Endothelial cell of umbilical vein (primary cell): ENCODE measurements around the gene NAA11. TPM values are rescaled to one million over a fixed set of nuclear protein-coding genes. Genes with fewer than 3 reads are reported as not detected.

ENCODE experiments used
- BruUV-seq: library from RNA; stranded (reverse); fragments of 400-500 nt; replicated peaks from 2 replicates; lab custom pipeline; 2021; lab: Mats Ljungman, UMichigan
- CTCF ChIA-PET: fragments of 300-600, 350-600 bp; sonication (Branson Sonifier 250); formaldehyde crosslinking; loops from one replicate; lab custom pipeline; 2021; ENCODE audit warnings: antibody characterized with exemption, inconsistent platforms; lab: Charles Lee
- POLR2A ChIA-PET: fragments of 300-600, 350-600 bp; sonication (Branson Sonifier 250); formaldehyde crosslinking; loops from one replicate; lab custom pipeline; 2021; ENCODE audit warnings: antibody characterized with exemption, inconsistent platforms; lab: Charles Lee
- DNase-seq: peaks from one replicate; pipeline ENCODE4 v3.0.0-alpha.2; 2011; ENCODE audit warnings: low read depth, low spot score
- FAIRE-seq: peaks from 2 replicates; lab custom pipeline; 2011; peaks lifted over from hg19 to GRCh38; lab: Jason Lieb, UNC
- H2AFZ ChIP-seq: 2 replicates; pipeline ENCODE4 v1.6.0; 2012; ENCODE audit warnings: low read depth, low read length, control low read depth, inconsistent platforms
- H3K27ac ChIP-seq: 2 replicates; pipeline ENCODE4 v1.5.1; 2011; ENCODE audit warnings: low read depth, mild to moderate bottlenecking, control low read depth, low read length, moderate library complexity; ENCODE audit not compliant: insufficient read depth
- H3K27me3 ChIP-seq, 2 experiments: 2 replicates each; pipeline versions ENCODE4 v1.6.0 to v1.6.1; 2011; ENCODE audit warnings: low read length in 2 of 2, mixed read lengths in 1 of 2; ENCODE audit not compliant: control insufficient read depth in 2 of 2, insufficient read depth in 2 of 2
- H3K36me3 ChIP-seq, 2 experiments: 2 replicates in 1 of 2; 3 replicates in 1 of 2; pipeline ENCODE4 v1.5.1; 2011; ENCODE audit warnings: low read length in 2 of 2, mild to moderate bottlenecking in 1 of 2, moderate library complexity in 1 of 2; ENCODE audit not compliant: control insufficient read depth in 2 of 2, insufficient read depth in 2 of 2; ENCODE audit errors: extremely low read depth in 1 of 2
- H3K4me1 ChIP-seq: 3 replicates; pipeline ENCODE4 v1.5.1; 2011; ENCODE audit warnings: mild to moderate bottlenecking, low read length; ENCODE audit not compliant: control insufficient read depth, insufficient read depth; ENCODE audit errors: extremely low read depth
- H3K4me2 ChIP-seq: 2 replicates; pipeline ENCODE4 v1.6.1; 2011; ENCODE audit warnings: low read length, control low read depth, mixed read lengths; ENCODE audit not compliant: insufficient read depth
- H3K4me3 ChIP-seq, 3 experiments: fragments of 200-600 bp in 1 of 3; sonication (generic), shearing (Covaris generic) in 1 of 3; replicated peaks in 1 of 3; 2 replicates each; pipeline ENCODE4 v1.5.1; 2011 to 2016; ENCODE audit warnings: control low read depth in 3 of 3, low read length in 3 of 3, mild to moderate bottlenecking in 2 of 3, inconsistent platforms in 1 of 3, low read depth in 1 of 3, moderate library complexity in 1 of 3; ENCODE audit not compliant: insufficient read depth in 1 of 3
- H3K79me2 ChIP-seq: 2 replicates; pipeline ENCODE4 v1.6.0; 2012; ENCODE audit warnings: low read length, inconsistent platforms; ENCODE audit not compliant: control insufficient read depth, insufficient read depth
- H3K9ac ChIP-seq: replicated peaks from 2 replicates; pipeline ENCODE3; 2011; ENCODE audit warnings: low read length, control low read depth; ENCODE audit not compliant: insufficient read depth; ENCODE audit errors: extremely low read depth
- H3K9me1 ChIP-seq: replicated peaks from 3 replicates; pipeline ENCODE4 v1.6.0; 2011; ENCODE audit warnings: mild to moderate bottlenecking, low read length; ENCODE audit not compliant: control insufficient read depth, insufficient read depth; ENCODE audit errors: extremely low read depth
- H3K9me3 ChIP-seq: replicated peaks from 2 replicates; pipeline ENCODE4 v1.5.1; 2012; ENCODE audit warnings: low read length, inconsistent platforms; ENCODE audit not compliant: control insufficient read depth, insufficient read depth
- H4K20me1 ChIP-seq: replicated peaks from 2 replicates; pipeline ENCODE3; 2011; ENCODE audit warnings: mild to moderate bottlenecking, low read length; ENCODE audit not compliant: control insufficient read depth, insufficient read depth; ENCODE audit errors: extremely low read depth
- CTCF ChIP-seq, 2 donors: IDR thresholded peaks; 1 replicate in 1 of 2; 2 replicates in 1 of 2; pipeline ENCODE4 v1.5.1; 2011; ENCODE audit warnings: low read length in 2 of 2, mild to moderate bottlenecking in 2 of 2, moderate library complexity in 2 of 2, control low read depth in 1 of 2, inconsistent platforms in 1 of 2, low read depth in 1 of 2; ENCODE audit not compliant: insufficient read depth in 1 of 2; ENCODE audit errors: extremely low read depth in 1 of 2
- EZH2 ChIP-seq: IDR thresholded peaks from 2 replicates; pipeline ENCODE4 v1.6.1; 2012; ENCODE audit warnings: borderline replicate concordance, low read depth, mild to moderate bottlenecking, moderate library complexity, low read length, inconsistent platforms; ENCODE audit not compliant: severe bottlenecking
- FOS ChIP-seq: IDR thresholded peaks from 2 replicates; pipeline ENCODE4 v1.6.1; 2011; ENCODE audit warnings: mild to moderate bottlenecking, low read length, moderate library complexity, borderline replicate concordance; ENCODE audit not compliant: insufficient read depth
- GATA2 ChIP-seq: IDR thresholded peaks from 2 replicates; pipeline ENCODE4 v1.7.0; 2011; ENCODE audit warnings: low read depth, mild to moderate bottlenecking, moderate library complexity, mixed read lengths, low read length; ENCODE audit not compliant: insufficient read length, insufficient read depth
- JUN ChIP-seq: IDR thresholded peaks from 2 replicates; pipeline ENCODE4 v1.6.1; 2011; ENCODE audit warnings: borderline replicate concordance, low read depth; ENCODE audit not compliant: insufficient read length, insufficient read depth
- MAX ChIP-seq: IDR thresholded peaks from 2 replicates; pipeline ENCODE4 v1.6.1; 2011; ENCODE audit not compliant: insufficient read depth, insufficient read length
- MYC ChIP-seq: IDR thresholded peaks from one replicate; pipeline ENCODE4 v1.6.1; 2011; ENCODE audit warnings: mild to moderate bottlenecking, low read depth, low read length
- POLR2A ChIP-seq: IDR thresholded peaks from 2 replicates; pipeline ENCODE4 v1.6.1; 2012; ENCODE audit warnings: low read depth, mild to moderate bottlenecking, control low read depth, low read length
- POLR2AphosphoS5 ChIP-seq: IDR thresholded peaks from 2 replicates; pipeline ENCODE4 v1.6.1; 2012; ENCODE audit warnings: low read depth, mild to moderate bottlenecking, control low read depth, low read length, moderate library complexity; ENCODE audit not compliant: insufficient read depth
- dilution Hi-C: fragments of 300-500 bp; cut with MboI; formaldehyde crosslinking; loops from one replicate; pipeline ENCODE4 v1.15.0; 2019; ENCODE audit warnings: low sequenced_read_pairs; ENCODE audit not compliant: extremely low pct_ligation_motif_present
- intact Hi-C: fragments of 100-400 bp; cut with micrococcal nuclease; formaldehyde crosslinking; loops from one replicate; pipeline ENCODE4 v1.10.0; 2022
- polyA plus RNA-seq, 4 experiments: library from polyadenylated mRNA; depleted of rRNA in 3 of 4; stranded (reverse) in 3 of 4; unstranded in 1 of 4; fragments of >200 nt; gene quantifications; 2 replicates each; pipeline versions ENCODE4 v1.2.1 to v1.2.3, GENCODE V29; 2011 to 2012; ENCODE audit warnings: missing spikeins in 1 of 4
- total RNA-seq: library from RNA; stranded (reverse); gene quantifications from 2 replicates; pipeline ENCODE4 v1.2.3, GENCODE V29; 2021

Gene NAA11
- total and polyA plus RNA-seq, 2 donors (not counting 3 experiments of a cell fraction or from before 2014, with no cell fraction given), result not detected

GRCh38 chr4:79308137-79308536, 17.7 kb downstream of the NAA11 start:
- Histone ChIP-seq H3K4me1 (no peaks in the 10 kb centered on the region), H3K79me2 (no peaks in the 10 kb centered on the region), H3K9me3 (no peaks in the 10 kb centered on the region), H3K9ac (no peak overlapping the region), H3K4me3 (no peak overlapping the region), H3K27me3 (no peaks in the 10 kb centered on the region), H3K36me3 (no peaks in the 10 kb centered on the region), H3K4me2 (no peak overlapping the region), H3K9me1 (no peaks in the 10 kb centered on the region), H2AFZ (no peak overlapping the region), H4K20me1 (no peaks in the 10 kb centered on the region), H3K27ac (no peak overlapping the region)
- CTCF ChIA-PET, result no interaction called here
- DNase-seq (no peak), FAIRE-seq (no peak)
- TF ChIP-seq MYC, result no peak
- no peak for TF ChIP-seq CTCF (IDR thresholded peaks at IDR 0.05; ENCODE audit: extremely low read depth in 1 of 2, insufficient read depth in 1 of 2, low read depth in 1 of 2, low read length in 2 of 2)
- no peak for TF ChIP-seq POLR2A
- TF ChIP-seq POLR2AphosphoS5, result no peak
- TF ChIP-seq EZH2, result no peak
- no peak for TF ChIP-seq GATA2
- no peak for TF ChIP-seq FOS
- TF ChIP-seq MAX, result no peak
- TF ChIP-seq JUN, result no peak
- BruUV-seq, result no TSS peak
- intact Hi-C loops, result no loop called here
- POLR2A ChIA-PET, result no interaction called here
- dilution Hi-C loops, result no loop called here
